B cell (primary cell): ENCODE results near the gene YAP1.

Experiments used
- CTCF ChIP-seq: fragments of 200-600 bp; IDR thresholded peaks from one replicate; pipeline ENCODE4 v1.8.0; 2022; ENCODE audit warnings: antibody characterized with exemption, mild to moderate bottlenecking
- EZH2 ChIP-seq: IDR thresholded peaks from 2 replicates; pipeline ENCODE4 v1.6.1; 2012; ENCODE audit warnings: borderline replicate concordance, low read depth, mild to moderate bottlenecking, moderate library complexity, low read length; ENCODE audit not compliant: insufficient read depth, poor library complexity, severe bottlenecking

- no peak for TF ChIP-seq EZH2
- TF ChIP-seq CTCF = no peak
Measured at GRCh38 chr11:102253020-102253715, 142.9 kb downstream of the YAP1 start.
